GM21515 (cell line): ENCODE data around the gene MEP1B.
A peak's percentile ranks its signal among the peaks of the same experiment; 100 is the strongest.
"Not testable (repeated sequence)": the region's sequence is repeated elsewhere in the genome, so short reads cannot be mapped to it uniquely, and the experiment has no call there.

ENCODE experiments used
- ATAC-seq: cut with Tn5 transposase; IDR thresholded peaks from one replicate; pipeline ENCODE4 v1.9.1; 2021; ENCODE audit not compliant: unreplicated experiment

Gene MEP1B

GRCh38 chr18:32189790-32190189 is at the start of gene MEP1B:
MEP1B (plus strand) TSS chr18:32190039; CDS start chr18:32190071, 32 bp downstream.
- no peak for ATAC-seq

DNA sequence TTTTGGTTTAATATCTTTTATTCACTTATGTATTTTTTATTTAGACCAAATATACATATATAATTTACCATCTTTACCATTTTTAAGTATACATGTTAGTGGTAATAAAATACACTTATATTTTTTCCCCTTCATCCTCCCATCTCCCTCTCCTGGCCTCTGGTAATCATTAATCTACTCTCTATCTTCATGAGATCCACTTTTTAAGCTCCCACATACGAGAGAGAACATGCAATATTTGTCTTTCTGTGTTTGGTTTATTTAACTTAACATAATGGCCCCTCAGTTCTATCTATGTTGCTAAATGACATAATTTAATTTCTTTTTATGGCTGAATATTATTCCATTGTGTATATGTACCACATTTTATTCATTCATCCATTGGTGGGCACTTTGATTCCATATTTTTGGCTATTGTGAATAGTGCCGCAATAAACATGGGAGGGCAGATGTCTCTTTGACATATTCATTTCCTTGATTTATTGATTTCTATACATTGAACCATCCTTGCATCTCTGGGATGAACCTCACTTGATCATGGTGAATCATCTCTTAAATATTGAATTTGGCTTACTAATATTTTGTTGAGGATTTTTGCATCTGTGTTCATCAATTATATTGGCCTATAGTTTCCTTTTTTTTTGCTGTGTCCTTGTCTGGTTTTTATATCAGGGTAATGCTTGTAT is 41.5 kb upstream of the MEP1B start:
- ATAC-seq = no peak

- peak; percentile 83 for ATAC-seq
Observed at GRCh38 chr18:32152705-32153448, 37.0 kb upstream of the MEP1B start.

DNA sequence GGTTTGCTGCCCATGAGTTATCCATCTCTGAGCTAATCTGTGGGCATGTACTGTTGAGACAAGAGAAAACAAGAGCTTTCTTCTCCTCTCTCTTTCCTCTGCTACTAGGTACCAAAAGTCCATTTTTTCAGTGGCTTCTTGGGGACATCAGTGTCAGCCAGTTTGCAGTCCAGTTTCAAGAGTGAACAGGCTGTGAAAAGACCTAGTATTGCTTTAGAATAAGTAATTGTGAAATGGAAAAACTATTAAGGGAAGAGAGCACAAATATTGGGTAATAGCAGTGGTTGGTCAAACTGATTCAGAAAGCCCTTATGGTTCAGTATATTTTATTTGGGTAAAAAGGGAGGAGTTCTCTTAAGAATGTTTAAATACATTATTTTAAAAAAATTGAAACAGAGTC is 33.0 kb upstream of the MEP1B start:
- ATAC-seq = no peak

DNA sequence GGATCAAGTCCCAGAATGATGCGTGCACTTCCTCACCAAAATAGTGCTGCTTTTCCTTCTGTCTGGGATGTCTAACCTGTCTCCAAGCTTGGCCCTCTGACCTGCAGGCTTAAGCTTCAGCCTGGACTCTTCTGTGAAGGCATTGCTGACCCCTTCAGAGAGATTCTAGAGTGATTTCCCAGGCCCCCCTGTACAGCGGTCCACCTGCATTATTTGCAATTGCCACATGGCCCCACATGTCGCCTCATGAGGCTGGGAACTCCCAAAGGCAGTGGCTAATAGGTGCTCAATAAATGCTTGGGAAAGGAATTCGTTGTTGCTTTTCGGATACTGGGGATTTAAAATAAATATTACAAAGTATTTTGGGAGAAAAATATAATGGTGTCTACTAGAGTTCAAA is 32.3 kb upstream of the MEP1B start:
- ATAC-seq = no peak

DNA sequence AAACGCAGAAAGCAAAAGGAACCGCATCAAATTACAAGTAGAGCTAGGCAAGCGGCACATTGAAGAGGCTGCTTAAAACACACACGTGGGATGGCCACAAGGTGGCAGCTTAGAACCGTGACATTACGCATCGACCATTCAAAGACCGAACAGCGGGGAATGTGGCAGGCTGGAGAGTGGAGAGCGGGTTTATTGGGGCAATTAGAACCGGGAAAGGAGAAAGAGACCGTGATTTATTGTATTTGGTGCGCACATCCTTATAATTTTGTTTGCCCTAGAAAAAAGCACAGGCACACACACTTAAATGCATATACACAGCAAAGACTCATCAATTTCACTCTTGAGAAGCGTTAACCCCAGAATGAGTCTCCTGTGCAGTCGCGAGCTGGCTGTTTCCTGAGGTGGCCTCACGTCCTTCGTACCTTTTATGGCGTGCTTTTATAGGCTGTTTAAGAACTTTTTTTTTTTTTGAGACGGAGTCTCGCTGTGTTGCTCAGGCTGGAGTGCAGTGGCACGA is 31.7 kb upstream of the MEP1B start:
- peak; percentile 89 for ATAC-seq

DNA sequence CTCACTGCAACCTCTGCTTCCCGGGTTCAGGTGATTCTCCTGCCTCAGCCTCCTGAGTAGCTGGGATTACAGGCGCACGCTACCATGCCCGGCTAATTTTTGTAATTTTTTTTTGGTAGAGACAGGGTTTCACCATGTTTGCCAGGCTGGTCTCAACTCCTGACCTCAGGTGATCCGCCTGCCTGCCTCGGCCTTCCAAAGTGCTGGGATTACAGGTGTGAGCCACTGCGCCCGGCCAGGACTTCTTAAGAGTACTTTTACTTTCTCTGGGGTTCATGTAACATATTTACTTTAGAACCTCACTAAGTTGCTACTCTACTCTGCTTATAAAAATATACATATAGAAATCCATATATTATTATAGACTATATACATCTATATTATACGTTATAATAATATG is 31.2 kb upstream of the MEP1B start:
- not testable (repeated sequence) for ATAC-seq

DNA sequence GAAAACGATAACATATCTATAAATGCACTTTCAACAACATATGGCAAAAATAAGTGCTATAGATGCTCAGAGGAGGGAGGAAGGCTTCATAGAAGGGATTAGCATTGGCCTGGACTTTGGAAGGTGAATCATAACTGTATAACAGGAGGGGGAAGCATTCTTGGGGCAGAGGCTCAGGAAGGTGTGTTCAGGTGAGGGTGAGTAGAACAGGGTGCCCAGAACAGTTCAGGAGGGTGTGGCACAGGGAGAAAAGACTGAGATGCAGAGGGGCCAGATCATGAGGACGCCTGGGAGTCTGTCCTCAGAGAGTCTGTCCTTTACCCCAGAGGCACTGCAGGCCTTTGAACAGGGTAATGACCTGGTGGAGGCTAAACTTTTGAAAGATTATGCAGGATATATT is 29.3 kb upstream of the MEP1B start:
- no peak for ATAC-seq

DNA sequence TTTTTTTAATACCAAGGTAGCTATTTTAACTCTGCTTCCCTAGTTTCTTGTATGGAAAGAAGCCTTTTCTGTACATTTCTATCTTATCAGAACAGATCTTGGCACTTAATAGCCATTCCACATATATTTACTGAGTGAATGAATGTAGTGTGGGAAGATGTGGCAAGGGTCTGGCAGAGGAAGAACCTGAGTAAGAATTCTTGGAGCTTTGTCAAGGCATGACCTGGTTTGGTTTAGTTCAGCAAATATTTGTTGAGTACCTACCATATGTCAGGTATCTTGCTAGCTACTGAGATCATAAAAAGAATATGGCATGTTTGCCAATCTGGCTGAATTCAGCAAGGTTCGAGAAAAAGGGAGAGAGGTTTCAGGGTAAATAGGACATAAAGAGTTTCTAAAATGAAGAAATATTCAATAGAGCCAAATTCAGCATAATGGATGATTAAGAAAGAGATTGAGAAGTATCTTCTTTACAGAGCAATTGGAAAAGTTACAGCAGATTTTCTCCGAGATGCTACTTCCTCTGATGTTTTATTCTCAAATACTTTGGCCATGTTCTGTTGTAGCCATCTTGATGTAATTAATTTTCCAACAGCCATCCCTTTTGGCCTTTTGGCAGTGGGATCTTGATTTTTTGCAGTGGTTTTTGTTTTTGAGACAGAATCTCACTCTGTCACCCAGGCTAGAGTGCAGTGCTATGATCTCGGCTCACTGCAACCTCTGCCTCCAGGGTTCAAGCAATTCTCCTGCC is 21.7 kb upstream of the MEP1B start:
- ATAC-seq = no peak

DNA sequence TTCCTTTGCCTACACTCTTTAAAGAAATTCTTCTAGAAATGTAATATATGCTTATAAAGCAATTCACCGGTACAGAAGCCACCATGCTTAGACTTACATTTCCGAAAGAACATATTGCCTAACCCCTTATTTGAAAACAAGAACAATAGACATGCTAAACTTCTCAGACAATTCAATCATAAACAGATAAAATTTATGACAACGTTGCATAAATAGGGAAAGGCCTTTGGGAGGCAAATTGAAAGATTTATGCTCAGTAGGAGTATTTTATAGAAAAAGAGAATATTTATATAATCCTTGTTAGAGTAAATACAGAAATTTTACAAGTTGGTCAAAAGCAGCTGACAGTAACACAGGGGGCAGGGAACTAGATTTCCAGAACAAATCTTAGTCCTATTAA is 16.2 kb upstream of the MEP1B start:
- no peak for ATAC-seq

DNA sequence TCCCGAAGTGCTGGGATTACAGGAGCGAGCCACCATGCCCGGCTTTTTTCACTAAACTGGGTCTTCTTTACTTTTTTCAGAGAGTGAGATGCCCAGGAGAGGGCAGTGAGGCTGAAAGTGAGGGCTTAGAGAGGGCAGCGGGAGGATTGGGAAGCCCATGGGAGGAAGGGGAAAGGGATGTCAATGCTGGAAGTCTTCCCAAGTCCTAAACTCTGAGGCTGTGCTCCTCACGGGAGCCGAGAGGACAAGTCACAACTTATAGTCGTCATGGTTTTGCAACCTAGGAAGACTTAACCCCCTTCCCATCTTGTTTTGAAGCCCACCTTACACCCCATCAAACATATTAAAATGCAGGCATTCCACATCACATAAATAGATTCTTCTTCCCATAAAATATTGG is 15.1 kb upstream of the MEP1B start:
- ATAC-seq = no peak

DNA sequence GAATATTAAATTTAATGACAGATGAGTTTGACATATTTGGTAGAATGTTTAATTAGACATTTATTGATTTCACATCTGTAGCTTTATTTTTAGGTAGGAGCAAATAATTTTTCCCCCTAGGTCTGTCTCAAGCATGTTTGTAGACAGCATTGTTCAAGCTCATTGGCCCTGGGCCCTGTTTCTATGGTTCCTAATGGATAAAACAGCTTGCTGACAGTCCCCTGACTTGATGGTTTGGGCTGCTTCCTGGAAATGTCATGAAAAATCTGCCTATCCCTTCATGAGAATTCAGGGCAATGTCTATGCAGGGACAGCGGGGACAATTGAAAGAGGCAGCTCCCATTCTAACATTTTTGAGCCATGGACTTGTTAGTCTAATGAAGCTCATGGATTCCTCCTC is 14.6 kb upstream of the MEP1B start:
- no peak for ATAC-seq

DNA sequence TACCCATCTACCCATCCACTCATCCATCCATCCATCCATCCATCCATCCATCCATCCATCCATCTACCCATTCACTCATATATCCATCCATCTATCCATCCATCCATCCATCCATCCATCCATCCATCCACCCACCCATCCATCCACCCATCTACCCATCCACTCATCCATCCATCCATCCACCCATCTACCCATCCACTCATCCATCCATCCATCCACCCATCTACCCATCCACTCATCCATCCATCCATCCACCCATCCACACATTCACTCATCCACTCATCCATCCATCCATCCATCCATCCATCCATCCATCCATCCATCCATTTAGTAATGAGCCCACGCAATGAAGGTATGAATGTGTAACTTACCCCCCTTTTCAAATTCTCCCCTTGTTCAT is 13.1 kb upstream of the MEP1B start:
- ATAC-seq = not testable (repeated sequence)

- no peak for ATAC-seq
Observed at GRCh38 chr18:32177530-32177929, 12.3 kb upstream of the MEP1B start.

DNA sequence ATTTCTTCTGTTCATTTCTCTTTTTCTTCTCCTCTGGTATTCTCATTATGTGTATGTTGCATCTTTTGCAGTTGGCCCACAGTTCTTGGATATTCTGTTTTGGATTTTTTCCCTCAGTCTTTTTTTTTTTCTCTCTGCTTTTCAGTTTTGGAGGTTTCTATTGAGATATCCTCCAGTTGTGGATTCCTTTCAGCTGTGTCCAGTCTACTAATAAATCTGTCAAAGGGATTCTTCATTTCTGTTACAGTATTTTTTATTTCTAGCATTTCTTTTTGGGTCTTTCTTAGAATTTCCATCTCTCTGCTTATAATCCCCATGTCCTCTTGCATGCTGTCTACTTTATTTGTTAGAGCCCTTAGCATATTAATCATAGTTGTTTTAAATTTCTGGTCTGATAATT is 6.3 kb upstream of the MEP1B start:
- no peak for ATAC-seq

DNA sequence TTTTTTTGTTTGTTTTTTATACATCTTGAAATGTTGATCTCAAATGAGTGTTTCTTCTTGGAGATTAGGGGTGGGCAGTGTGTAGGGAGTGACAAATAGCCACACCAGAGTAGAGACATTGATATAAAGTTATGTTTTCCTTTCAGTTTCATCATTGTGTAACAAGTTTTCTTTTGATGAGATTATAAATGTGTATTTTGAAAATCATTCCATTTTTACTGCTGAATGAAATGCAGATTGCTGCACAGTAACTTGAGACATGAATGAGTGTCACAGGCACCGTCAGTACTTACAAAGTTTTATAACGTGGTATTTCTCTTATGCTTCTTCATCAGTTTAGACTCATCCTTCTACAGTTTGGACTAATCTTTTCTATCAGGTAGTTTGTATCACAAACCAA is 370 bp downstream of the MEP1B start:
- no peak for ATAC-seq

DNA sequence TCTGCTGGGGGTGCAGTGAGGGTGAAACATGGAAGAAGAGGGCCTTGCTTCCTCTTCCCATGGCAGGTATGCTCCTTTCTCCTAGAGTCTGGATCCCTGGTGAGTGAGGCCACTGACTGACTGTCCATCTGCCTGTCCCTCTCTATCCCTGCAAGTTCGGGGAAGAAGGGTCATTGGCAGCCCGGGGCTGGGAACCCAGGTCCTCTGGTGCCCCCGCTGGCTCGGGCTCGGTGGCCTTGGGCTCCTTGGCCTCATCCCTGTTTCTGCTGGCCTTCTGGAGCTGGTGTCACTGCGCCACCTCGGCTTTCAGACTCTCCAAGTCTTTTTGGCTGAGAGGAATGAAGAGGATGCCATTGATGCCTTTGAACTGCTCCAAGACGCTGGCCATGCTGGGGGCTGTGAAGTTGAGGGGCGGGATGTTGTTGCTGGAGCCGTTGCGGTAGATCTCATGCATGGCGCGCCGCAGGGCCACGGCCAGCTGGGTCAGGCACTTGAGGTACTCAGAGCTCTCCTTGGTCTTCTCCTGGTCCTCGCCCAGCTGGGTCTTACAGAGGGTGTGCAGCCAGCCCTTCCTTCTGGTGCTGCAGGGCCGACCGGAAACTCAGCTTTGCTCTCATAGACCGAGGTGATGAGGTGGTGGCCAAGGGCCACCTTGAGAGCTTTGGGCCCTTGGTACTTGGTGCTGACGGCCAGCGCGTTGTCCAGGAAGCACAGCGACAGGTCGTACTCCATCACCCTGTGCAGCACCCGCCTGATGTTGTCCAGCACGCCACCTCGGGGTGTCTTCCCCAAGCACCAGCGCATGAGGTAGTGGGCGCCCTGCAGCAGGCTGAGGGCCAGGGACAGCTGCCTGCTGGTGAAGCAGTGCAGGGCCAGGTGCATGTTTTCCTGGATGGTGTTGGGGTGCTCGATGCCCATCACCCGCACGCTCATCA is 6.3 kb downstream of the MEP1B start:
- no peak for ATAC-seq

- ATAC-seq = no peak
Observed at GRCh38 chr18:32200766-32201165, 10.9 kb downstream of the MEP1B start.

DNA sequence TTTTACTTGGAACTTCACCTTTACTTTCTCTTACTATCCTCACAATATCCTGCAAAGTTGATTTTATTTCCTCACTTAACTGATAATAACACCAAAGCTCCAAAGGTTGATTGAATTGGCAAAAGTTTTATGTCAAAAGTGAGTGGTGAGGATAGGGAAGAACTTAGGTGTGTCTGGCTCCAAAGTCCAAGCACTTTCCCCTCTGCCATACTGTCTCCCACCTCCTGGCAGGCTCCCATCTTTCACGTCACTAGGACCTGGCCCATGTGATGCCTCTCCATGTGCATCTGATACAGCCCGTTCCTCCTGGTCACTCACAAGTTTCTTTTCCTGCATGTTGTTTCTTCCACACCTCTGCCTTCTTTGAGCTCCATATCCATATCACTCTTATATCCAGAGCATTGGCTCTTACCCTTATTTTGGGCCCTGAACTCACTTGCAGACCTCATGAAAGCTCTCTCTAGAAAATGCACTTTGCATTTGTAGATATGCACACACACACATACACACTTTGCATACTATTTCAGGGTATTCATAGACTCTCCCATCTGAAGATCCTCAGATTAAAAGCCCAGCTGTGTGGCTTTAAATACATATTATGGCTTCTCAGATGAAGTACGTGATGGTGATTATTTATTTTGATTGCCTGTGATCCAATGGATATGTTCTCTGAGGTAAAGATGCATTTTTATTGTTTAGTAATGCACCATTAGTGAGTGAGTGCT is 12.3 kb downstream of the MEP1B start:
- ATAC-seq = no peak

GRCh38 chr18:32208023-32208422 is 18.2 kb downstream of the MEP1B start:
- no peak for ATAC-seq
